Heart left ventricle (tissue), 16 donors: ENCODE data around the gene MAD2L2. TPM values are rescaled to one million over a fixed set of nuclear protein-coding genes. Genes with fewer than 3 reads are reported as not detected.

Experiments
- ATAC-seq, 4 donors: fragments of 200-7000 bp; cut with Tn5 transposase; one replicate each; pipeline ENCODE4 v1.9.1; 2020 to 2022; ENCODE audit warnings: moderate library complexity in 4 of 4, mild to moderate bottlenecking in 3 of 4, moderate number of reproducible peaks in 1 of 4
- DNase-seq, 5 donors: peaks; one replicate each; pipeline ENCODE4 v3.0.0-alpha.2; 2020
- H3K27ac ChIP-seq, 12 donors: fragments of 200-600 bp; sonication (generic) in 4 of 12; one replicate each; pipeline versions ENCODE4 v1.5.0 to v1.8.0; 2016 to 2022; ENCODE audit warnings: mild to moderate bottlenecking in 2 of 12
- H3K27me3 ChIP-seq, 9 donors: fragments of 200-600 bp; sonication (generic) in 2 of 9; one replicate each; pipeline versions ENCODE4 v1.5.1 to v1.8.0; 2016 to 2022; ENCODE audit warnings: mild to moderate bottlenecking in 3 of 9
- H3K36me3 ChIP-seq, 9 donors: fragments of 200-600 bp; sonication (generic) in 2 of 9; one replicate each; pipeline versions ENCODE4 v1.5.0 to v1.8.0; 2018 to 2022; ENCODE audit warnings: mild to moderate bottlenecking in 2 of 9
- H3K4me1 ChIP-seq, 12 donors: fragments of 200-600 bp; sonication (generic) in 4 of 12; one replicate each; pipeline versions ENCODE4 v1.5.0 to v1.8.0; 2016 to 2022; ENCODE audit warnings: mild to moderate bottlenecking in 3 of 12
- H3K4me3 ChIP-seq, 12 donors: fragments of 200-600 bp; sonication (generic) in 4 of 12; one replicate each; pipeline versions ENCODE4 v1.5.0 to v1.8.0; 2017 to 2022; ENCODE audit warnings: mild to moderate bottlenecking in 9 of 12, moderate library complexity in 4 of 12
- H3K9me3 ChIP-seq, 12 donors: fragments of 200-600 bp; sonication (generic) in 4 of 12; one replicate each; pipeline versions ENCODE4 v1.5.0 to v1.8.0; 2016 to 2022; ENCODE audit warnings: mild to moderate bottlenecking in 1 of 12
- CTCF ChIP-seq, 12 donors: fragments of 200-600 bp; sonication (generic) in 4 of 12; IDR thresholded peaks; one replicate each; pipeline versions ENCODE4 v1.5.0 to v1.8.0; 2018 to 2022; ENCODE audit warnings: antibody characterized with exemption in 12 of 12, mild to moderate bottlenecking in 5 of 12
- POLR2A ChIP-seq, 2 donors: fragments of 450-650 bp; IDR thresholded peaks; one replicate each; pipeline ENCODE4 v1.6.1; 2017; ENCODE audit warnings: antibody characterized with exemption in 2 of 2, mild to moderate bottlenecking in 2 of 2, moderate library complexity in 2 of 2
- WGBS, 4 donors: extraction: QIAGEN DNeasy Blood & Tissue Kit in 2 of 4; methylation state at CpG; one replicate each; pipeline versions ENCODE4 v1.1.5 to v1.1.7; 2013 to 2018; 5-methylcytosine and 5-hydroxymethylcytosine counted together
- intact Hi-C, 10 donors: fragments of 100-400 bp; cut with DNase I; formaldehyde crosslinking; loops; one replicate each; pipeline versions ENCODE4 v1.11.1 to v1.14.2; 2022
- polyA plus RNA-seq, 2 donors: library from polyadenylated mRNA; stranded (reverse); fragments of 200-250 nt; gene quantifications; one replicate each; pipeline ENCODE4 v1.2.3, GENCODE V29; 2013
- total RNA-seq, 9 donors: library from RNA; depleted of rRNA in 2 of 9; stranded (reverse); fragments of >200 nt in 2 of 9; fragmentation: NEBNext Ultra II Directional in 3 of 9; extraction: Animal tissue kit (Norgen Biotek cat#: 25700) in 3 of 9; gene quantifications; one replicate each; pipeline versions ENCODE4 v1.1.0 to v1.2.4, GENCODE V29; 2016 to 2023
- donor health status: ischemic (EF 13 %, LVEDD 7.1; RV severe dilation, severe dysfunction).
- donor health status: healthy with polysubstance abuse.
- donor health status: DM: no; HTN: yes; CAD: no.
- donor health status: DM: no; HTN: no; CAD: no.
- donor health status: ischemic (EF 25% LVEDD 6.9; RV normal size, moderate dysfunction).
- donor health status: ischemic (EF 25% LVEDD 5.7; RV mildly dilated, moderate dysfunction).
- donor health status: healthy.
- donor health status: DM: yes; HTN: yes; CAD: no.
- donor health status: ischemic (EF 35%, LVEDD 5.7; RV mildly dilated, moderate dysfunction).
- donor health status: nonischemic (EF 11% LVEDD 7.7; RV severe dilation, severe dysfunction).
- donor health status: DM: yes; HTN: yes; CAD: no.
- donor health status: PGD.
- donor health status: ischemic (EF 29% LVEDD 5.4; RV normal size, mild dysfunction).
- donor health status: nonischemic (EF 23%, LVEDD 6.1; RV moderate dilation, normal function).

MAD2L2 gene
- total and polyA plus RNA-seq, 11 donors = 15.9 to 54.2 (median 18.5) TPM

GRCh38 chr1:11727119-11727518 is 46.2 kb upstream of the MAD2L2 start:
- H3K27ac ChIP-seq = no peak overlapping the region
- no peaks in the 10 kb centered on the region for H3K36me3 ChIP-seq
- DNase-seq (no peak), ATAC-seq (no peak)
- intact Hi-C loops = loop anchor here in 1 of 10 donors (10.0 kb wide), 1 partner anchor 682 kb away; the partner anchor contains the start of gene MASP2
- no peak for TF ChIP-seq POLR2A (IDR thresholded peaks at IDR 0.05)
- TF ChIP-seq CTCF (IDR thresholded peaks at IDR 0.05) = no peak
- WGBS, 4 donors = 94 to 98% (median 96%) methylated on average over 4 of the region's 4 CpGs
- H3K4me1 ChIP-seq = peaks cover 0 to 59% (median 14%) of the 10 kb centered on the region in 12 donors
- H3K27me3 ChIP-seq = no peaks in the 10 kb centered on the region
- no peaks in the 10 kb centered on the region for H3K9me3 ChIP-seq
- H3K4me3 ChIP-seq = no peak overlapping the region

- intact Hi-C loops = loop anchor here in 1 of 10 donors (10.0 kb wide), 1 partner anchor 681 kb away; the partner anchor contains the start of gene MASP2
- Histone ChIP-seq H3K4me3 (no peak overlapping the region), H3K27me3 (no peaks in the 10 kb centered on the region), H3K36me3 (no peaks in the 10 kb centered on the region), H3K27ac (no peak overlapping the region), H3K9me3 (no peaks in the 10 kb centered on the region), H3K4me1 (peaks cover 0 to 44% (median 6%) of the 10 kb centered on the region in 12 donors)
- ATAC-seq = no peak
- WGBS, 4 donors = 74 to 86% (median 77%) methylated on average over 5 of the region's 5 CpGs
- DNase-seq = no peak
- TF ChIP-seq CTCF (IDR thresholded peaks at IDR 0.05) (no peak), POLR2A (IDR thresholded peaks at IDR 0.05) (no peak)
These were observed 44.7 kb upstream of the MAD2L2 start for GRCh38 chr1:11725616-11726015.

- Histone ChIP-seq H3K27ac (no peak overlapping the region), H3K27me3 (no peaks in the 10 kb centered on the region), H3K4me1 (peaks cover 0 to 36% (median 9%) of the 10 kb centered on the region in 12 donors), H3K36me3 (no peaks in the 10 kb centered on the region), H3K4me3 (no peak overlapping the region), H3K9me3 (no peaks in the 10 kb centered on the region)
- WGBS, 4 donors = 23 to 37% (median 26%) methylated on average over 2 of the region's 2 CpGs
- no peak for ATAC-seq
- TF ChIP-seq CTCF (IDR thresholded peaks at IDR 0.05) (no peak), POLR2A (IDR thresholded peaks at IDR 0.05) (no peak)
- intact Hi-C loops = loop anchor here in 3 of 10 donors (5.0 to 10.0 kb wide), 3 partner anchors 60 to 678 kb away; partner anchors contain the start of genes FBXO6 (in 2 of the 3) and MASP2 (in 1 of the 3)
- no peak for DNase-seq
These were observed 41.6 kb upstream of the MAD2L2 start for GRCh38 chr1:11722538-11722937.

- no peak for TF ChIP-seq CTCF (IDR thresholded peaks at IDR 0.05)
- TF ChIP-seq POLR2A (IDR thresholded peaks at IDR 0.05) = no peak
- no peak for ATAC-seq
- H3K9me3 ChIP-seq = no peaks in the 10 kb centered on the region
- intact Hi-C loops = loop anchor here in 3 of 10 donors (5.0 to 10.0 kb wide), 3 partner anchors 59 to 677 kb away; partner anchors contain the start of genes FBXO6 (in 2 of the 3) and MASP2 (in 1 of the 3)
- DNase-seq = no peak
- no peak overlapping the region for H3K4me3 ChIP-seq
- no peak overlapping the region for H3K27ac ChIP-seq
- H3K4me1 ChIP-seq = peaks cover 0 to 27% (median 9%) of the 10 kb centered on the region in 12 donors
- H3K27me3 ChIP-seq = peaks cover 0 to 7% (median 0%) of the 10 kb centered on the region in 9 donors
- H3K36me3 ChIP-seq = no peaks in the 10 kb centered on the region
- 50 to 80% (median 75%) methylated on average over 4 of the region's 4 CpGs for WGBS, 4 donors
These were observed 40.4 kb upstream of the MAD2L2 start for GRCh38 chr1:11721311-11721710.
